ENCODE measurements around the gene LRRC36. TPM values are rescaled to one million over a fixed set of nuclear protein-coding genes. Genes with fewer than 3 reads are reported as not detected.

Gene LRRC36
- total and polyA plus RNA-seq, 8 donors, result 3.0 to 73.6 (median 55.7) TPM

DNA sequence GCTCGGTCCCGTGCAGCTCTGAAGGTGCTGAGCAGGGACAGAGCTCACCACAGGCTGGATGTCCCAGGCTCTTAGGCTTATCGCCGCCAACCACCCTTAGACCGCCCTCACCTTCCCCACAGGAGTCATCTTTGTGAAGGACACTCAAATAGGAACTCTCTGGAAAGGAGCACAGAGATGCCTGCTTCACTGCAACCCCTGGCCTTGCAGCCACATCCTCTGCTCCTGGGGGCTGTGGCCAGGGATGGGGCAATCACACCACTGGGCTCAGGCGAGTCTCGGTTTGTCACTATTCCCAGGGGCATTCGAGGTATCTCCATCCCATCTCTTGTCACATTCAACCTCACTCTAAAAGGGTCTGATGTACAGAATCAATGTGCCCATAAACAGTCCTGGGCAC is 78.7 kb downstream of the LRRC36 start:
- peaks cover 6 to 25% of the 10 kb centered on the region in 2 donors for H3K4me1 ChIP-seq
- H3K36me3 ChIP-seq, result no peaks in the 10 kb centered on the region
- ATAC-seq (peak; percentile 39), DNase-seq (no peak)
- intact Hi-C loops (cut with DNase I), result no loop called here
- no peaks in the 10 kb centered on the region for H3K27me3 ChIP-seq
- TF ChIP-seq, protein P1, sequence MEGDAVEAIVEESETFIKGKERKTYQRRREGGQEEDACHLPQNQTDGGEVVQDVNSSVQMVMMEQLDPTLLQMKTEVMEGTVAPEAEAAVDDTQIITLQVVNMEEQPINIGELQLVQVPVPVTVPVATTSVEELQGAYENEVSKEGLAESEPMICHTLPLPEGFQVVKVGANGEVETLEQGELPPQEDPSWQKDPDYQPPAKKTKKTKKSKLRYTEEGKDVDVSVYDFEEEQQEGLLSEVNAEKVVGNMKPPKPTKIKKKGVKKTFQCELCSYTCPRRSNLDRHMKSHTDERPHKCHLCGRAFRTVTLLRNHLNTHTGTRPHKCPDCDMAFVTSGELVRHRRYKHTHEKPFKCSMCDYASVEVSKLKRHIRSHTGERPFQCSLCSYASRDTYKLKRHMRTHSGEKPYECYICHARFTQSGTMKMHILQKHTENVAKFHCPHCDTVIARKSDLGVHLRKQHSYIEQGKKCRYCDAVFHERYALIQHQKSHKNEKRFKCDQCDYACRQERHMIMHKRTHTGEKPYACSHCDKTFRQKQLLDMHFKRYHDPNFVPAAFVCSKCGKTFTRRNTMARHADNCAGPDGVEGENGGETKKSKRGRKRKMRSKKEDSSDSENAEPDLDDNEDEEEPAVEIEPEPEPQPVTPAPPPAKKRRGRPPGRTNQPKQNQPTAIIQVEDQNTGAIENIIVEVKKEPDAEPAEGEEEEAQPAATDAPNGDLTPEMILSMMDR (IDR thresholded peaks at IDR 0.05), result no peak
- H3K4me3 ChIP-seq, result no peak overlapping the region
- peak overlapping the region; percentile 71 to 80 for H3K27ac ChIP-seq
- H3K9me3 ChIP-seq, result no peaks in the 10 kb centered on the region

DNA sequence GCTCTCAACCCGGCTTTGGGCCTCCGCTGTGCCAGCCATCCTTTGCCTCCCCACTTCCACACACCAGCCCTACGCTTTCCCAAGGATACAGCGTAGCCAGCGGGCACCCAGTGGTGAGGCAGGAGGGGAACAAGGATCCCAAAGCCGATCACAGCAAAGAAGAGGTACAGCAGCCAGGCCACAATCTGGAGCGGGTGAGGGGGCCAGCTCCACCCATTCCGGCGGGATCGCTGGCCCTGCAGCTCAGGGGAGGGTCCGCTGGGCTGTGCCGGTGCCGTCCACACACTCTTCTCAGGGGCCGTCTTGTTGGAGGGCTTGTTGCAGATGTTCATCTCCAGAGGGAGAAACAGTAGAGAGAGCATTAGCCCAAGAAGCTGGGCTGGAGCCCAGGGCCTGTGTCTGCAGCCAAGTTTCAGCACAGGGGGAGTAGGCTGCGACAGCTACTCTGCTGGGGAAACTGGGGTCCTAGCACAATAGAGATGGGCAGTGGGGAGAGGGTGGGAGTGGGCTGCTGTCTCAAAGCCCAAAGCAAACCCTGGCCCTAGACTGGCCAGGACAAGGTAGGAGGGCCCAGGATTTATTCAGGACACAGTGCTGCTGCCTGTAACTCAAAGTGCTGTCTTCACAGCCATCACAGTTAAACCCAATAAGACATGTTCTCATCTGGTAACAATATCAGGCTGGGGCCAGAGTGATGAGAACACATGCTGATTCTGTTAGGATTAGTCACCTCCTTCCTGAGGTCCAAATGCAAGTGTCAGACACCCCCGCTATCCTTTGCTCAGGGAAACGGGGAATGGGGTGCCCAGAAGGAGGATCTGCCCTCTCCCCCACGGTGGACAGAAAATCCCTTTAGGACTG is 79.7 kb downstream of the LRRC36 start:
- Histone ChIP-seq H3K27ac (peak overlapping the region; percentile 31 to 70), H3K4me3 (no peak overlapping the region), H3K4me1 (peaks cover 6 to 25% of the 10 kb centered on the region in 2 donors), H3K36me3 (no peaks in the 10 kb centered on the region), H3K9me3 (no peaks in the 10 kb centered on the region), H3K27me3 (no peaks in the 10 kb centered on the region)
- peak; percentile 3 for ATAC-seq
- DNase-seq, result peak in 1 of 4 donors; percentile 61
- TF ChIP-seq, protein P1 (IDR thresholded peaks at IDR 0.05), result no peak
- intact Hi-C loops (cut with DNase I), result no loop called here

DNA sequence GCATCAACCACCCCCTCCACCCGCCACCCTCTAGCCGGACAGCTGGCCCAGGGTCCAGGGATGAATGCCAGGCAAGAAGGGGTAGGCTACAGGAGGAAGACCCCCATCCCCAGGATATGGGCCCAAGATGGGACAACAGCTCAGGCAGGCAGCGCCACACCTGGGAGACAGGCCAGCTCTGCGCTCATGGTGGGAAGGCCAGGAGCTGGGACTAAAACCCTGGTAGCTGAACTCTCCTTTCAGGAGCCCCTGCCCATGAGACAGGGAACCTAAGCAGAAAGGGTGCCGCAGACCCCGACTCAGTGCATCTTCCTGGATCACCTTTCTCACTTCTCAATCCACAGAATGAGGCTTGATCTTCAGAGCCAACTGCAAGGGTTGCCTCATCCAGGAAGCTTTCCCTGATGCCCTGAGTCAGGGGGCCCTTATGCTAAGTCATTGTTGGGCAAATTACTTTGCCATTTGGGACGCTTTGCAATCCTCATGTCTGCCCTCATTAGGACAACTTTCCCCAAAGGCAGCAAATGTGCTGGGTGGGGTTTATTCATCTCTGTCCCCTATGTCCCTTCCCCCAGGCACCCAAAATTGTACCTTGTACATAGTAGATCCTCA is 80.7 kb downstream of the LRRC36 start:
- Histone ChIP-seq H3K9me3 (no peaks in the 10 kb centered on the region), H3K27ac (peak overlapping the region; percentile 13 to 70), H3K36me3 (no peaks in the 10 kb centered on the region), H3K4me1 (peaks cover 6 to 25% of the 10 kb centered on the region in 2 donors), H3K27me3 (no peaks in the 10 kb centered on the region), H3K4me3 (no peak overlapping the region)
- TF ChIP-seq, protein P1 (IDR thresholded peaks at IDR 0.05), result no peak
- intact Hi-C loops (cut with DNase I), result no loop called here
- ATAC-seq (no peak), DNase-seq (no peak)

DNA sequence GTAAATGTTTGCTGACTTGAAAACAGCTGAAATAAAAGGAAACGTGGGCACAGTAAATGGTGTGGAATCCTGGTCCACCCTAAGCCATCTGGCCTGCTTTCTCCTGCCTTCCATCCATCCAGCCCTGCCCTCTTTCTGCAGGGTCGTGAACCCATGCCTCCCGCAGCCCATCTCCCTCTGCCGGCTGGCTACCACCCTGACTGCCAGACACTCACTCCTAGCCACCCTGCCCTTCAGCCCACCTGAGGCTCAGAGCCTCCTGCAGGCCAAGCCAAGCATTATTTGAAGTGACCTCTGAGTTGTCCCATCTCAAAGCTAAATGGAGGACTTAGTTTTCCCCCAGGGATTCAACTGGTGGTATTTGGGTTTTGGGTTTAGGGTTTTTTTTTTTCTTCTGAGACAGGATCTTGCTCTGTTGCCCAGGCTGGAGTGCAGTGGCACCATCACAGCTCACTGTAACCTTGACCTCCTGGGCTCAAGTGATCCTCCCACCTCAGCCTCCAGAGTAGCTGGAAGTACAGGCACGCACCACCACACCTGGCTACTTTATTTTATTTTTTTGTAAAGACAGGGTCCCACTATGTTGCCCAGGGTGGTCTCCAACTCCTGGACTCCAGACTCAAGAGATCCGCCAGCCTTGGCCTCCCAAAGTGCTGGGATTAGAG is 81.3 kb downstream of the LRRC36 start:
- DNase-seq, result no peak
- Histone ChIP-seq H3K4me3 (no peak overlapping the region), H3K27ac (no peak overlapping the region), H3K36me3 (no peaks in the 10 kb centered on the region), H3K4me1 (peaks cover 6 to 25% of the 10 kb centered on the region in 2 donors), H3K9me3 (no peaks in the 10 kb centered on the region), H3K27me3 (no peaks in the 10 kb centered on the region)
- TF ChIP-seq, protein P1 (IDR thresholded peaks at IDR 0.05), result no peak
- ATAC-seq, result no peak
- intact Hi-C loops (cut with DNase I), result no loop called here

DNA sequence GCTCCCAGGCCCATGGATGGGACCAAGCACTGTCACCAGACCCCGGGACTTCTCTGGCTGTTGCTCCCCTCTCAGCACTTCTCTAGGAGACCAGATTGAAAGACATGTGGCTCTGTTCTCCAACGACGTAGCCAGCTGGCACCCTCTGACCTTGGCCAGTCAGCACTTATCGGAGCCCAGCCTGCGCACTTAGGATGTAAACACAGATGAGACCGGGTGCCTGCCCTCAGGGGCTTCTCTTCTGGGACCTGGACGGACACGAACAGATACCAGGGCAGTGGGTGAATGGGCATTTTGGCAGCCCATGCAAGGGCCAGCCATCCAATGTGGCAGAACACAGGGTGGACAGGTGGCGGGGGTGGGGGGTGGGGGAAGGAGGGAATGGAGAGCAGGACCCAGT is 83.0 kb downstream of the LRRC36 start:
- TF ChIP-seq, protein P1 (IDR thresholded peaks at IDR 0.05), result no peak
- intact Hi-C loops (cut with DNase I), result no loop called here

More for the DNA sequence above, 83.0 kb downstream of the LRRC36 start:
- H3K9me3 ChIP-seq, result no peaks in the 10 kb centered on the region
- H3K27ac ChIP-seq, result no peak overlapping the region
- H3K4me1 ChIP-seq, result peaks cover 0 to 18% of the 10 kb centered on the region in 2 donors
- no peak overlapping the region for H3K4me3 ChIP-seq
- H3K36me3 ChIP-seq, result no peaks in the 10 kb centered on the region
- ATAC-seq (no peak), DNase-seq (no peak)
- no peaks in the 10 kb centered on the region for H3K27me3 ChIP-seq
